ENCODE measurements around the gene PRL.
A peak's percentile ranks its signal among the peaks of the same experiment; 100 is the strongest.

GRCh38 chr6:22295145-22295544 lies 1.7 kb downstream of the PRL start:
- TF ChIP-seq CTCF (IDR thresholded peaks at IDR 0.05; ENCODE audit: poor library complexity, severe bottlenecking) (no peak), TAF1 (IDR thresholded peaks at IDR 0.05; ENCODE audit: low read depth) (no peak), REST (IDR thresholded peaks at IDR 0.05; ENCODE audit: borderline replicate concordance) (no peak), POLR2AphosphoS5 (IDR thresholded peaks at IDR 0.05) (peak; percentile 22), RAD21 (conservative IDR thresholded peaks at IDR 0.05) (no peak), EZH2 (IDR thresholded peaks at IDR 0.05; ENCODE audit: borderline replicate concordance, insufficient read depth, low read length, poor library complexity, severe bottlenecking) (no peak), MXI1 (conservative IDR thresholded peaks at IDR 0.05; ENCODE audit: poor library complexity, severe bottlenecking) (no peak), SMC3 (conservative IDR thresholded peaks at IDR 0.05; ENCODE audit: poor library complexity) (no peak)

Measured in neural cell (in vitro differentiated cells).